ENCODE data around the gene P2RX6.

Gene P2RX6

GRCh38 chr22:21012446-21013407 lies 2.2 kb upstream of the P2RX6 start:
- DNase-seq (ENCODE audit: low read depth in 2 of 2), result no peak

- DNase-seq (ENCODE audit: low read depth in 2 of 2), result no peak
Observed at GRCh38 chr22:21013657-21014201, 1.2 kb upstream of the P2RX6 start.

GRCh38 chr22:21014202-21014725 lies 701 bp upstream of the P2RX6 start:
- DNase-seq (ENCODE audit: low read depth in 2 of 2), result peak; percentile 88 to 90

GRCh38 chr22:21015466-21016006 lies 571 bp downstream of the P2RX6 start:
- no peak for DNase-seq (ENCODE audit: low read depth in 2 of 2)

GRCh38 chr22:21016644-21017420 lies 1.9 kb downstream of the P2RX6 start:
- no peak for DNase-seq (ENCODE audit: low read depth in 2 of 2)

GRCh38 chr22:21018314-21018713 lies 3.3 kb downstream of the P2RX6 start:
- DNase-seq (ENCODE audit: low read depth in 2 of 2), result no peak

- DNase-seq (ENCODE audit: low read depth in 2 of 2), result no peak
Observed at GRCh38 chr22:21020802-21021429, 6.0 kb downstream of the P2RX6 start.

- DNase-seq (ENCODE audit: low read depth in 2 of 2), result no peak
Observed at GRCh38 chr22:21022507-21022906, 7.5 kb downstream of the P2RX6 start.

GRCh38 chr22:21022955-21023614 lies 8.1 kb downstream of the P2RX6 start:
- DNase-seq (ENCODE audit: low read depth in 2 of 2), result no peak

GRCh38 chr22:21025266-21025665 lies 10.3 kb downstream of the P2RX6 start:
- no peak for DNase-seq (ENCODE audit: low read depth in 2 of 2)

- DNase-seq (ENCODE audit: low read depth in 2 of 2), result no peak
Observed at GRCh38 chr22:21025763-21026755, 11.1 kb downstream of the P2RX6 start.

GRCh38 chr22:21026783-21027692 lies 12.1 kb downstream of the P2RX6 start:
- no peak for DNase-seq (ENCODE audit: low read depth in 2 of 2)

- no peak for DNase-seq (ENCODE audit: low read depth in 2 of 2)
Observed at GRCh38 chr22:21028277-21029251, 13.6 kb downstream of the P2RX6 start.

GRCh38 chr22:21029486-21030025 lies 14.6 kb downstream of the P2RX6 start:
- DNase-seq (ENCODE audit: low read depth in 2 of 2), result no peak

GRCh38 chr22:21030032-21030431 lies 15.1 kb downstream of the P2RX6 start:
- no peak for DNase-seq (ENCODE audit: low read depth in 2 of 2)

GRCh38 chr22:21030621-21031544 lies 15.9 kb downstream of the P2RX6 start:
- DNase-seq (ENCODE audit: low read depth in 2 of 2), result no peak
